Measurements from ENCODE around the gene PKHD1.
"Not testable (repeated sequence)": the region's sequence is repeated elsewhere in the genome, so short reads cannot be mapped to it uniquely, and the experiment has no call there.

The PKHD1 gene

GRCh38 chr6:51929934-51930574 is 157.4 kb downstream of the PKHD1 start:
- no peak for DNase-seq (ENCODE audit: low read depth in 2 of 2)

GRCh38 chr6:51928320-51928719 is 159.1 kb downstream of the PKHD1 start:
- DNase-seq (ENCODE audit: low read depth in 2 of 2): no peak

- DNase-seq (ENCODE audit: low read depth in 2 of 2): no peak
These were observed 160.0 kb downstream of the PKHD1 start for GRCh38 chr6:51927450-51927849.

- no peak for DNase-seq (ENCODE audit: low read depth in 2 of 2)
These were observed 161.3 kb downstream of the PKHD1 start for GRCh38 chr6:51926125-51926524.

GRCh38 chr6:51922479-51922878 is 164.9 kb downstream of the PKHD1 start:
- DNase-seq (ENCODE audit: low read depth in 2 of 2): not testable (repeated sequence)

- not testable (repeated sequence) for DNase-seq (ENCODE audit: low read depth in 2 of 2)
These were observed 169.1 kb downstream of the PKHD1 start for GRCh38 chr6:51918347-51918746.

GRCh38 chr6:51915098-51915497 is 172.3 kb downstream of the PKHD1 start:
- no peak for DNase-seq (ENCODE audit: low read depth in 2 of 2)

- no peak for DNase-seq (ENCODE audit: low read depth in 2 of 2)
These were observed 174.1 kb downstream of the PKHD1 start for GRCh38 chr6:51913265-51913664.

GRCh38 chr6:51910851-51911250 is 176.6 kb downstream of the PKHD1 start:
- no peak for DNase-seq (ENCODE audit: low read depth in 2 of 2)

GRCh38 chr6:51908243-51908642 is 179.2 kb downstream of the PKHD1 start:
- DNase-seq (ENCODE audit: low read depth in 2 of 2): no peak

GRCh38 chr6:51901766-51902764 is 185.3 kb downstream of the PKHD1 start:
- no peak for DNase-seq (ENCODE audit: low read depth in 2 of 2)

GRCh38 chr6:51893366-51893765 is 194.0 kb downstream of the PKHD1 start:
- no peak for DNase-seq (ENCODE audit: low read depth in 2 of 2)

GRCh38 chr6:51892750-51893149 is 194.7 kb downstream of the PKHD1 start:
- DNase-seq (ENCODE audit: low read depth in 2 of 2): no peak

GRCh38 chr6:51892339-51892738 is 195.1 kb downstream of the PKHD1 start:
- DNase-seq (ENCODE audit: low read depth in 2 of 2): no peak

- no peak for DNase-seq (ENCODE audit: low read depth in 2 of 2)
These were observed 195.6 kb downstream of the PKHD1 start for GRCh38 chr6:51891784-51892183.

GRCh38 chr6:51887859-51888258 is 199.6 kb downstream of the PKHD1 start:
- DNase-seq (ENCODE audit: low read depth in 2 of 2): no peak

- no peak for DNase-seq (ENCODE audit: low read depth in 2 of 2)
These were observed 201.5 kb downstream of the PKHD1 start for GRCh38 chr6:51885957-51886356.

- DNase-seq (ENCODE audit: low read depth in 2 of 2): no peak
These were observed 218.6 kb downstream of the PKHD1 start for GRCh38 chr6:51868591-51869355.

- DNase-seq (ENCODE audit: low read depth in 2 of 2): no peak
These were observed 220.5 kb downstream of the PKHD1 start for GRCh38 chr6:51866867-51867266.

- no peak for DNase-seq (ENCODE audit: low read depth in 2 of 2)
These were observed 221.4 kb downstream of the PKHD1 start for GRCh38 chr6:51865996-51866395.

GRCh38 chr6:51865176-51865575 is 222.2 kb downstream of the PKHD1 start:
- DNase-seq (ENCODE audit: low read depth in 2 of 2): no peak

- no peak for DNase-seq (ENCODE audit: low read depth in 2 of 2)
These were observed 230.3 kb downstream of the PKHD1 start for GRCh38 chr6:51857134-51857533.
